Endothelial cell of umbilical vein (primary cell): ENCODE results near the gene GSN. TPM values are rescaled to one million over a fixed set of nuclear protein-coding genes. Genes with fewer than 3 reads are reported as not detected.

Experiments used
- BruUV-seq: library from RNA; stranded (reverse); fragments of 400-500 nt; replicated peaks from 2 replicates; lab custom pipeline; 2021; lab: Mats Ljungman, UMichigan
- CTCF ChIA-PET: fragments of 300-600, 350-600 bp; sonication (Branson Sonifier 250); formaldehyde crosslinking; loops from one replicate; lab custom pipeline; 2021; ENCODE audit warnings: antibody characterized with exemption, inconsistent platforms; lab: Charles Lee
- POLR2A ChIA-PET: fragments of 300-600, 350-600 bp; sonication (Branson Sonifier 250); formaldehyde crosslinking; loops from one replicate; lab custom pipeline; 2021; ENCODE audit warnings: antibody characterized with exemption, inconsistent platforms; lab: Charles Lee
- DNase-seq: peaks from one replicate; pipeline ENCODE4 v3.0.0-alpha.2; 2011; ENCODE audit warnings: low read depth, low spot score
- FAIRE-seq: peaks from 2 replicates; lab custom pipeline; 2011; peaks lifted over from hg19 to GRCh38; lab: Jason Lieb, UNC
- H2AFZ ChIP-seq: 2 replicates; pipeline ENCODE4 v1.6.0; 2012; ENCODE audit warnings: low read depth, low read length, control low read depth, inconsistent platforms
- H3K27ac ChIP-seq: 2 replicates; pipeline ENCODE4 v1.5.1; 2011; ENCODE audit warnings: low read depth, mild to moderate bottlenecking, control low read depth, low read length, moderate library complexity; ENCODE audit not compliant: insufficient read depth
- H3K27me3 ChIP-seq, 2 experiments: 2 replicates each; pipeline versions ENCODE4 v1.6.0 to v1.6.1; 2011; ENCODE audit warnings: low read length in 2 of 2, mixed read lengths in 1 of 2; ENCODE audit not compliant: control insufficient read depth in 2 of 2, insufficient read depth in 2 of 2
- H3K36me3 ChIP-seq, 2 experiments: 2 replicates in 1 of 2; 3 replicates in 1 of 2; pipeline ENCODE4 v1.5.1; 2011; ENCODE audit warnings: low read length in 2 of 2, mild to moderate bottlenecking in 1 of 2, moderate library complexity in 1 of 2; ENCODE audit not compliant: control insufficient read depth in 2 of 2, insufficient read depth in 2 of 2; ENCODE audit errors: extremely low read depth in 1 of 2
- H3K4me1 ChIP-seq: 3 replicates; pipeline ENCODE4 v1.5.1; 2011; ENCODE audit warnings: mild to moderate bottlenecking, low read length; ENCODE audit not compliant: control insufficient read depth, insufficient read depth; ENCODE audit errors: extremely low read depth
- H3K4me2 ChIP-seq: 2 replicates; pipeline ENCODE4 v1.6.1; 2011; ENCODE audit warnings: low read length, control low read depth, mixed read lengths; ENCODE audit not compliant: insufficient read depth
- H3K4me3 ChIP-seq, 3 experiments: fragments of 200-600 bp in 1 of 3; sonication (generic), shearing (Covaris generic) in 1 of 3; replicated peaks in 1 of 3; 2 replicates each; pipeline ENCODE4 v1.5.1; 2011 to 2016; ENCODE audit warnings: control low read depth in 3 of 3, low read length in 3 of 3, mild to moderate bottlenecking in 2 of 3, inconsistent platforms in 1 of 3, low read depth in 1 of 3, moderate library complexity in 1 of 3; ENCODE audit not compliant: insufficient read depth in 1 of 3
- H3K79me2 ChIP-seq: 2 replicates; pipeline ENCODE4 v1.6.0; 2012; ENCODE audit warnings: low read length, inconsistent platforms; ENCODE audit not compliant: control insufficient read depth, insufficient read depth
- H3K9ac ChIP-seq: replicated peaks from 2 replicates; pipeline ENCODE3; 2011; ENCODE audit warnings: low read length, control low read depth; ENCODE audit not compliant: insufficient read depth; ENCODE audit errors: extremely low read depth
- H3K9me1 ChIP-seq: replicated peaks from 3 replicates; pipeline ENCODE4 v1.6.0; 2011; ENCODE audit warnings: mild to moderate bottlenecking, low read length; ENCODE audit not compliant: control insufficient read depth, insufficient read depth; ENCODE audit errors: extremely low read depth
- H3K9me3 ChIP-seq: replicated peaks from 2 replicates; pipeline ENCODE4 v1.5.1; 2012; ENCODE audit warnings: low read length, inconsistent platforms; ENCODE audit not compliant: control insufficient read depth, insufficient read depth
- H4K20me1 ChIP-seq: replicated peaks from 2 replicates; pipeline ENCODE3; 2011; ENCODE audit warnings: mild to moderate bottlenecking, low read length; ENCODE audit not compliant: control insufficient read depth, insufficient read depth; ENCODE audit errors: extremely low read depth
- CTCF ChIP-seq, 2 donors: IDR thresholded peaks; 1 replicate in 1 of 2; 2 replicates in 1 of 2; pipeline ENCODE4 v1.5.1; 2011; ENCODE audit warnings: low read length in 2 of 2, mild to moderate bottlenecking in 2 of 2, moderate library complexity in 2 of 2, control low read depth in 1 of 2, inconsistent platforms in 1 of 2, low read depth in 1 of 2; ENCODE audit not compliant: insufficient read depth in 1 of 2; ENCODE audit errors: extremely low read depth in 1 of 2
- EZH2 ChIP-seq: IDR thresholded peaks from 2 replicates; pipeline ENCODE4 v1.6.1; 2012; ENCODE audit warnings: borderline replicate concordance, low read depth, mild to moderate bottlenecking, moderate library complexity, low read length, inconsistent platforms; ENCODE audit not compliant: severe bottlenecking
- FOS ChIP-seq: IDR thresholded peaks from 2 replicates; pipeline ENCODE4 v1.6.1; 2011; ENCODE audit warnings: mild to moderate bottlenecking, low read length, moderate library complexity, borderline replicate concordance; ENCODE audit not compliant: insufficient read depth
- GATA2 ChIP-seq: IDR thresholded peaks from 2 replicates; pipeline ENCODE4 v1.7.0; 2011; ENCODE audit warnings: low read depth, mild to moderate bottlenecking, moderate library complexity, mixed read lengths, low read length; ENCODE audit not compliant: insufficient read length, insufficient read depth
- JUN ChIP-seq: IDR thresholded peaks from 2 replicates; pipeline ENCODE4 v1.6.1; 2011; ENCODE audit warnings: borderline replicate concordance, low read depth; ENCODE audit not compliant: insufficient read length, insufficient read depth
- MAX ChIP-seq: IDR thresholded peaks from 2 replicates; pipeline ENCODE4 v1.6.1; 2011; ENCODE audit not compliant: insufficient read depth, insufficient read length
- MYC ChIP-seq: IDR thresholded peaks from one replicate; pipeline ENCODE4 v1.6.1; 2011; ENCODE audit warnings: mild to moderate bottlenecking, low read depth, low read length
- POLR2A ChIP-seq: IDR thresholded peaks from 2 replicates; pipeline ENCODE4 v1.6.1; 2012; ENCODE audit warnings: low read depth, mild to moderate bottlenecking, control low read depth, low read length
- POLR2AphosphoS5 ChIP-seq: IDR thresholded peaks from 2 replicates; pipeline ENCODE4 v1.6.1; 2012; ENCODE audit warnings: low read depth, mild to moderate bottlenecking, control low read depth, low read length, moderate library complexity; ENCODE audit not compliant: insufficient read depth
- dilution Hi-C: fragments of 300-500 bp; cut with MboI; formaldehyde crosslinking; loops from one replicate; pipeline ENCODE4 v1.15.0; 2019; ENCODE audit warnings: low sequenced_read_pairs; ENCODE audit not compliant: extremely low pct_ligation_motif_present
- intact Hi-C: fragments of 100-400 bp; cut with micrococcal nuclease; formaldehyde crosslinking; loops from one replicate; pipeline ENCODE4 v1.10.0; 2022
- polyA plus RNA-seq, 4 experiments: library from polyadenylated mRNA; depleted of rRNA in 3 of 4; stranded (reverse) in 3 of 4; unstranded in 1 of 4; fragments of >200 nt; gene quantifications; 2 replicates each; pipeline versions ENCODE4 v1.2.1 to v1.2.3, GENCODE V29; 2011 to 2012; ENCODE audit warnings: missing spikeins in 1 of 4
- total RNA-seq: library from RNA; stranded (reverse); gene quantifications from 2 replicates; pipeline ENCODE4 v1.2.3, GENCODE V29; 2021

Gene GSN
- total and polyA plus RNA-seq, 2 donors (not counting 3 experiments of a cell fraction or from before 2014, with no cell fraction given), result 130 to 232 TPM

GRCh38 chr9:121369595-121370265 lies 101.8 kb downstream of the GSN start, which contains the start of gene STOM:
Gene STOM (minus strand): TSS chr9:121370250. CDS start chr9:121370187, 63 bp downstream.
- FAIRE-seq, result peak; percentile 15
- Histone ChIP-seq H4K20me1 (no peaks in the 10 kb centered on the region), H3K27me3 (no peaks in the 10 kb centered on the region), H3K36me3 (peaks cover 0 to 2% of the 10 kb centered on the region in 2 experiments), H3K4me1 (peaks cover 43% of the 10 kb centered on the region), H2AFZ (peak within 1 kb of the TSS; percentile 97), H3K9ac (peak within 1 kb of the TSS; percentile 96), H3K4me3 (peak within 1 kb of the TSS; percentile 66 to 88 (median 78)), H3K79me2 (peaks cover 48% of the 10 kb centered on the region), H3K9me3 (no peaks in the 10 kb centered on the region), H3K9me1 (no peaks in the 10 kb centered on the region), H3K4me2 (peak within 1 kb of the TSS; percentile 98), H3K27ac (peak within 1 kb of the TSS; percentile 93)
- TF ChIP-seq CTCF (IDR thresholded peaks at IDR 0.05; ENCODE audit: extremely low read depth in 1 of 2, insufficient read depth in 1 of 2, low read depth in 1 of 2, low read length in 2 of 2), result no peak
- TF ChIP-seq FOS, result no peak
- TF ChIP-seq JUN, result no peak
- no peak for TF ChIP-seq GATA2
- TF ChIP-seq MYC, result peak; percentile 4
- TF ChIP-seq MAX, result peak; percentile 54
- peak; percentile 98 for TF ChIP-seq POLR2A
- no peak for TF ChIP-seq EZH2
- TF ChIP-seq POLR2AphosphoS5, result peak; percentile 98
- peak; percentile 89 for DNase-seq
- dilution Hi-C loops, result no loop called here
- CTCF ChIA-PET, result interaction anchor here (0.8 to 1.4 kb wide), 6 partner anchors 12 to 91 kb away, joined by 3 to 8 read pairs (median 6); no protein-coding TSS in a partner anchor
- POLR2A ChIA-PET, result interaction anchor here (0.7 to 1.0 kb wide), 4 partner anchors 12 to 966 kb away, joined by 4 to 9 read pairs (median 7); no protein-coding TSS in a partner anchor
- intact Hi-C loops, result loop anchor here (1.0 kb wide), 3 partner anchors 18 to 82 kb away; no protein-coding TSS in a partner anchor
- TSS peak; percentile 34 for BruUV-seq
